NCI-H2227 treated with DMSO at 0.1 percent for 48 hours (cell line): ENCODE results near the gene PML.

ENCODE experiments used
- DNase-seq: peaks from one replicate; lab custom pipeline; 2025; lab: John Stamatoyannopoulos, UW

PML gene

DNA sequence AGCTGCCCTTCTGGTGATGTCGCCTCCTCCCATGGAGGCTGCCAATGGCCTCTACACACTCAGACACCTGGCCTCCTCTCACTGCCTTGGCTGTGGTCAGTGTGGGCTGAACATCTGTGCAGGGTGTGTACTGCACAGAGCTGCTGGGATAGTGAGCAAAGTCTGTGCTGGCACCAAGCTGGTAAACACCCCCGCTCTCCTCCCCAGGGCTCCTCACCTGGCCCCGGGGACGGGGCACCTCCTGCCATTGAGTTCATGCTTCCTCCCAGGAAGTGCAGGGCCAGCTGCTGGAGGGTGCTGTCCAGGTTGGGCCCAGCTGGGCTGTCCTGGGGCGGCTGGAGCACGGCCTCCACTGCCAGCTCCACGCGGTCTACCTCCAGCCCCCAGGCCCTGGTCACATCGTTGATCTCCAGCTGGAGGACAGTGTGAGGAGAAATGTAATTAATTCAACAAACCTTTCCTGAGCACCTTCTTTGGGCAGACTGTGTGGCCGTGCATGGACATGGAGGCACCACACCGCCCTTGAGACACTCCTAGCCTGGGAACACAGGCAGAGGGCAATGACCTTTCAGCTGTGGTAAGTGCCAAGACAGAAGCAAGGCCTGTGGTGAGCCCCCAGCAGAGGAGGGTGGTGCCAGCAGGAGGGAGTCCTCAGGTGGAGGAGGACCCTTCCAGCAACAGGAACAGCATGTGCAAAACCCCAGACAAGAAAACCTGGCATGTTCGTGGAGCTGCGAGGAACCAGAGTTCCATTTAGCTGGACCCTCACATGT lies 9.2 kb upstream of the PML start:
- no peak for DNase-seq

DNA sequence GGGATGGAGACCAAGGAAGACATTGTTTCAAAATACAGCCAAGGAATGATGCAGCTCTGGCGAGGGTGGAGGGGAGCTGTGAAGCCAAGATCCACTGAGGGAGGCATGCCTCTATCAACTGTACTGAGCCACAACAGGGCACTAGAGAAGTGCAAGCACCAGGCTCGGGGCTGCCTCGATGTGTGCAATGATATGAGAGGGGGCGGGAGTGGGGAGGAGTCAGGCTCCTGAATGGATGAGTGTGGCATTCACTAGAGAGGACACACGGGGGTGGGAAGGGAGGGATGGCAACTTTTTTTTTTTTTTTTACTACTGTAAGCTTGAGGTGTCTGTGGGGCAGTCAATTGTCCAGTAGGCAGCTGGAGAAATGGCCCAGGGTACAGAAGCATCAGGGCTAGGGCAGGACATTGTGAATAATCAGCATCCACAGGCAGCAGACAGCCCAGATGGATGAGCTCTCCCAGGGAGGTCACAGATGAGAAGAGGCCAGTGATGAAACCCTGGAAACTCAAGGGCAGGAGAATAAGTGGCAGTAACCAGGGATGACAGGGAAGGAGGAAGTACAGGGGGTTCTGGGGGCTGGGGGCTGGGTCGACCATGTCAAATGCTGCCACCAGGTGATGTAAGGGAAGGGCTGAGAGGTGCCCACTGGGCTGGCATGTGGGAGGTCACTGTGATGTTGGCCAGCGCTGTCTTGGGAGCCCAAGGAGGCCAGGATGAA lies 8.3 kb upstream of the PML start:
- no peak for DNase-seq

DNA sequence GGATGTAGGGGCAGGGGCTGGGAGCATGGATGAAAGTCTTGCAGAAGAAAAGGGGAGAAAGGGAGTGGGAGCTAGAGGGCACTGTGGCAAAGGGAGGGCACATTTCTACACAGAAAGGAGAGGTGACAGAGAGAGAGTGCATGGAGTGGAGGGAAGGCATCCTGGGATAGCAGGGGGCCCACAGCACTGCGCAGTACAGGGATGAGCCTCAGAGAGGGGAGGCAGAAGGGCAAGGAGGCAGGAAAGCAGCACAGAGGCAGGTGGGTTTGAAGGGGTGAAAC lies 7.8 kb upstream of the PML start:
- no peak for DNase-seq

DNA sequence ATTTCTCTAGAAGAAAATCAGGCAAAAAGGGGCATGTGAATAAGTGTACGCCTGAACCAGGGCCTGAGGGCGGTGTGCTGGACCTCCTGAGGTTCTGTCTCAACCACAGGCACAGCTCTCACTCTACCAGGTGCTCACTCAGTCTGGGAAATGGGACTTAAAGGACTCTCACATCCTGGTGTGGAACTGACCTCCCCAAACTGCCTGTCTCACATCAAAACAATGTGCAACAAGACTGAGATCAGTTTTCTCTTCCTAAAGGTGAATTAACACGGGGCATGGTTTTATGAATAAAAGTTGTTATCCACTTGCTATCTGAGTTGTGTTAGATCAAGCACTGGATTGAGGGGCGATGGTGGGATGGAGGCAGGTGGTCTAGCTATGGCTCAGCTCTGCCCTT lies 7.3 kb upstream of the PML start:
- DNase-seq, result no peak

DNA sequence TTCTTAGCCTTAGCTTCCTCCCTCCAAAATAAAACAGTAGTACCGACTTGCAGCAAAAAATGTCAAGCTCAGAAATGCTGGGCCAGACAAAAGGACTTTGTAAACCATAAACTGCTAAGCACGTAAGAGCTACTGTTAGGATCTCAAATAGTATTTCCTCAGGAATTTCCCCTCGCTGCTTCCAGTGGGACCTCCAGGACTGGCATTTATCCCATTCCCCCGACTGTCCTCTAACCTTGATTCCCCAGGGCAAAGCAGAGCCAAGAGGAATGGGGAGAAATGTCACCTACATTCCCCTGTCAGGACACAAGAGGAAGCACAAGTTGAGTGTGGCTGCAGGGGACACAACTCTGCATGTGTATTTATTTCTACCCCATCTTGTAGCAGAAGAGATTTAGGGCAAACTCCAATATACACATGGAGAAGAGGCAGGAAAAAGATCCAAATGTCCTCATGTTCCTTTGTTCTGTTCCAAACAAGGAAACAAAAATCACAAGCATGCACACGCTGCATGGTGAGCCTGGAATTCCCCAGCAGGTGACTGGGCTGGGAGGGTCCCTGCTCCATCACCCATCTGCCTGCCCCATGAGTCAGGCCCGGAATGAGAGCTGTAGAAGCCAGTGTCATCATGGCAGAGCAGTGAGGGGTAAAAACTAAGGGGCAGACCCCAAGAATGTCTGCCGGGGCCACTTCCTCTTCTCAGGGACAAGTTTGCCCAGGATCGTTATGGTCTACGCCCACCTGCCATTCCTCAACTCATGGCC lies 6.7 kb upstream of the PML start:
- no peak for DNase-seq

DNA sequence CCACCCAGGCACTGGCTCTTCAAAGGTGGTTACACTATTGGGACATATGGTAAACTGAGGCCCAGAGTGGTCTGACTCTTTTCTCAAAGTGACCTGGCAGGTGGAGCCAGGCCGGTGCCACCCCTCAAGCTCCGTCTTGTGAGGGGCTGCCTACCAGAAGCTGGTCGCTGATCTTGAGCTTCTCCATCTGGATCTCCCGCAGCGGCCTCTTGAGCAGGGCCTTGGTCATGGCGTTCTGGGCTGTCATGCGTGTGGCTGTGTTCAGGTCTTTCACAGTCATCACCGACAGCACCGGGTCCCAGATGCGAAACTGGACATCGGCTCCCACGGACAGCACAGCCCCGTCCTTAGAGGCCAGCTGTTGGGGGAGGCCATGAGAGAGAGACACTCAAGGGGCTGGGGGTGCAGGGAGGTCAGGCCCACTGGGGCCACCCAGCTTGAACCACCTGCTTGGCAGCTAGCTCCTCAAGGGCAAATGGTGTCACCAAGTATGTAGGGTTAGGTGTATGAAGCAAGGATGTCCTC lies 6.0 kb upstream of the PML start:
- no peak for DNase-seq

DNA sequence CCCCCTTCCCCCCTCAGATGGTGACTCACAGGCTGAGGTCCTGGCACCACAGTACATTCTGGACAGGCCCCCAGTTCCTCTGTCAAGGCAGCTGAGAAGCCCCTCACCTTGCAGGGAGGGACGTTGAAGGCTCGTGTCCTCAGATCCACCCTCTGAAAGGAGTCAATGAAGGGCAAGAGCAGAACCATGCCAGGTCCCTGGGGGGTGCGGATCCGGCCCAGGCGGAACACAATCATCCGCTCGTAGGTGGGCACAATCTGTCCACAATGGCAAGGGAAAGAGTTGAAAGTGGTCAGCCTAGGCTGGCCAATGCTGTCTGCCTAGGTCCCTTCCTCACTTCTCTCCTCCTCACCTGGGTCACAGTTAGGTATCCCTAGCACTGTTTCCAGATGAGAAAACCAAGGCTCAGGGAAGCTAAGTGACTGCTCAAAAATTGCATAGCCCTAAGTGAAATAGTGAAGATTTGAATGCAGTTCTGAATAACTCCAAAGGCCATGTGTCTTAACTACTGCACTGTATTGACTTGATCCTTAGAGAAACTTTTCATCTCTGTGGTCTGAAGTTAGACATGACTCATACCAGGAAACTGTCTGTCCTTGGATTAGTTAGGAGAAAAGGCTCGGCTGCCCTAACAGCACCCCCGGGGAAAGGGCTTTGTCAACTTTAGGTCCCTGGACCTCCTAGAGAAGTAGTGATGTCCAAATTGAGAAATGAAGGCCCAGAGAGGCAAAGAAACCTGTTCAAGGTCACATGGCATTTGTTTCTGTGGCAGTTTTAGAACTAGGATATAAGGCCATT lies 5.3 kb upstream of the PML start:
- DNase-seq, result no peak

DNA sequence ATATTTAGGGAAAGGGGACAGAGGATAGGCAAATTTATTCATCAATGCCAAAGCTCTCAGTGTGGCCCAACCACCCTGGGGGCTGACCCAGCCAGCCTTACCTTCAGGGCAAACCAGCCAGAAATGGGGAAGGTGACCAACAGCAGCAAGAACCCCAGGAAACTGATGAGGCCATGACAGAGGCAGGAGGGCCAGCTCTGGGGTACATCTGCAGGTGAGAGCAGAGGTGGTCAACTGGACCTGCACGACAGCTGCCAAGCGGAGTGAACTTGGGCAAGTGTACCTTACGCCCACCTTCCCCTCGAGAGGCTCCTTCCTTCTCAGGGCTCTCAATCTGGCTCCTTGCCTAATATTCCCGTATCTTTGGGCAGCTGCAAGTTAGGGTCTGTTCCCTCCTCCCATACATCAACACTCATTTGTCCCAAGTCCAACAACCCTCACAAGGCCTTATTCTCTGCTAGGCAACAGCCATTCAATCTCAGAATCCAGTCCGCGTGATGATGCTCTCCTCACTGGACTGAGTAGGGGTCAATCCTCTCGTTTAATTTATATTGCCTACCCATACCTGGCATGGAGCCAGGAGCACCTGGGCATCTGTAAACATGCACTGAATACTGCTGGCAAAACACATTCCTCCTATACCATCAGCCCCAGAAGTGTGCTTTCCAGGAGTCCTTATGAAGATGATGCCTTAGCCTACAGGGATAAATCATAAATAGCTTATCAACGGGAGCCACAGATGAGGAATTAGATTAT lies 4.1 kb upstream of the PML start:
- no peak for DNase-seq

DNA sequence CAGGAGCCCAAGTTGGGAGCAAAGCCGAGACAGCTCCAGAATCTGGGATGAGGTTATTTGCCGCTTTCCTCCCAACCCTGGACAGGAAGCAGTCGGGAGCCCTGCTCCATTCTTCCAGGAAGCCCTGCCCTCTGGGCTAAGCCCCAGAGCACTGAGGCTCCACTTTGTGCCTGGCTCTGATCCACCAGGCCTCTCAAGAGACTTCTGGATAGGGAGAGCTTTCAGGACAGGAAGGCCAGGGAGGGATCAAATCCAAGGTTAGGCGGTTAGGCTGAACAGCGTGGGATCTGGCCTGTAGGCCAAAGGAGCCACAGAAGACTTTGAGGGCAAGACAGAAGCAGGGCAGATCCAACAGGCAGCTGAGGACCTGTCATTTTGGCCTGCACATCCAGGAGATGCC lies 3.3 kb upstream of the PML start:
- DNase-seq, result no peak

DNA sequence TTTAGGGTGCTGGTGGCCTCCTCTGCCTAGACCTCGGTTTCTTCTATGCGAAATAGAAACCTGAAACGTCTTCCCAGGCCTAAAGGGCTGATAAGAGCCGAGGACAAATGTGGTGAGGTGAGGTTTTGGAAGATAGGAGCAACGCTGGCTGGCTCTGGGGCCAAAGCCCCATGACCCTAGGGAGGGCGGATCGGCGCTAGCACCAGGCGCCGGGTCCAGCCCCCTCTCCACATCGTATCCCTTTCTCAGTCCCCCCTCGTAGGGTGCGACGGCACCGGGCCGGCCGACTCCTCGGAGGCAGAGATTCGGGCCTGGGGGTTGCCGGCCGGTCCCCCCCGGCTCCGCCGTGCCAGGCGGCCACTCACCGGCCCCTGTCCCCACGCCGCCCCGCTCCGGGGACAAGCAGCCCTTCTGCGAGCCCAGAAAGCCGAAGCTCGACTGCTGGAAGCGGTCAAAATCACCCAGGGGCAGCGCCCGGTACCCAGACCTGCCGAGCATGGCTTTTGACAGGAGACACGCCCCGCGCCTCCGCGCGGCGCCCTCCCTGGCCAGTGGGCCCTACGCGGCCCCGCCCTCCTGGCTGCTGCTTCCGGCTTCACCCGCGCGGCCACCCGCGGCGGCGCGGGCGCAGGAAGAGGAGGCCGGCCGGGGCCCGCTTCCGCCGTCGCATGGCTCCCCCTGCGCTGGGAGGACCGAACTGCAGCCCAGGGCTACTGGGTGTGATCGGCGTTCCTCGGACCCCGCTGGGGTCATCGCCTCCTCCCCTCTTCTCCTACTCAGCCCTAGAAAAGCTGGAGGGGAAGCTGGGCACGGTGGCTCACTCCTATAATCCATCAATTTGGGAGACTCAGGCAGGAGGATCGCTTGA lies 2.6 kb upstream of the PML start, which contains the start of gene STOML1:
Gene STOML1 (minus strand): TSS at position 570 of the 868 bp plus-strand sequence. CDS start 72 bp downstream, at position 498.
- peak; percentile 71 for DNase-seq

DNA sequence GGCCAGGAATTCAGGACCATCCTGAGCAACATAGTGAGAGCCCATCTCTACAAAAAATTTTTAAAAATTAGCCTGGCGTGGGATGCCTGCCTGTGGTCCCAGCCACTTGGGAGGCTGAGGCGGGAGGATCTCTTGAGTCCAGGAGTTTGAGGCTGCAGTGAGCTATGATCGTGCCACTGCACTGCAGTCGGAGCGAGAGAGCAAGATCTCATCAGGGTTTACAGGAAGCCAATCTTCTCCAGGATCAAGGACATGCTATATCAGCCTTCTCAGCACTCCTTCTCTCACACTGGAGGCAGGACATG lies 2.0 kb upstream of the PML start:
- DNase-seq, result no peak

DNA sequence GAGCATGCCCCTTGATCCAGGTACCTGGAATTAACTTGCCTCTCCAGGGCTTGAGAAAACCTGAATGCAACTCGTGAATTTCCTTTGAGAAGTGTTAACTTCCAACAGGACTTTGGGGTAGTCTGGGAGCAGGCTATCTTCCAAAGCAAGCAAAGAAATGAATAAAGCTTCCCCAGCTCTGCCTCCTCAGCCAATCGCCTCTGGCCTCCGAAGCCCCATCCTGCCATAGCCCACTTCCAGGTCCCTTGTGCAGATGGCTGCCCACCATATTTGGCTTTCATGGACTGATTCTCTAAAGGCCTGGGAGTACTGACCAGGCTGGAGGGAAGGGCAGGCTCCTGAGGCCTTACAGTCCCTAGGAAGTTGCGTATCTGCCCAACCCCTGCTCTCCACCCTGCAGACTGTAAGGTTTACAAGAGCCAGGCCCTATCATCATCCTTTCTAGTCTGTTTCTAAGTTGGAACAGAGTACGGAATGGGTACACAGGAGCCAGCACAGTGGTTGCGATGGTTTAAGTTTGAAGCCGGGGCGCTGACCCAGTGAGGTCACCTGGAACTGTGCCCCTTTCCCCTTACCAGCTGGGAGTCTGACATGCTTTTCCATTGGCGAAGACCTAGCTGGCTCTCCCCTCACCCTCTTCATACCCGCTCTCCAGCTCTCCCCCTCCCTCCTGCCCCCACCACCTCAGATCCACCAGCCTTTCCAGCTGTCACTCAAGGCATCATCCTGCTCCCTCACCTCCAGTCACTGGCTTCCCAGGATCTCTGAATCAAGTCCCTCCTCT lies 1.1 kb upstream of the PML start:
- no peak for DNase-seq

DNA sequence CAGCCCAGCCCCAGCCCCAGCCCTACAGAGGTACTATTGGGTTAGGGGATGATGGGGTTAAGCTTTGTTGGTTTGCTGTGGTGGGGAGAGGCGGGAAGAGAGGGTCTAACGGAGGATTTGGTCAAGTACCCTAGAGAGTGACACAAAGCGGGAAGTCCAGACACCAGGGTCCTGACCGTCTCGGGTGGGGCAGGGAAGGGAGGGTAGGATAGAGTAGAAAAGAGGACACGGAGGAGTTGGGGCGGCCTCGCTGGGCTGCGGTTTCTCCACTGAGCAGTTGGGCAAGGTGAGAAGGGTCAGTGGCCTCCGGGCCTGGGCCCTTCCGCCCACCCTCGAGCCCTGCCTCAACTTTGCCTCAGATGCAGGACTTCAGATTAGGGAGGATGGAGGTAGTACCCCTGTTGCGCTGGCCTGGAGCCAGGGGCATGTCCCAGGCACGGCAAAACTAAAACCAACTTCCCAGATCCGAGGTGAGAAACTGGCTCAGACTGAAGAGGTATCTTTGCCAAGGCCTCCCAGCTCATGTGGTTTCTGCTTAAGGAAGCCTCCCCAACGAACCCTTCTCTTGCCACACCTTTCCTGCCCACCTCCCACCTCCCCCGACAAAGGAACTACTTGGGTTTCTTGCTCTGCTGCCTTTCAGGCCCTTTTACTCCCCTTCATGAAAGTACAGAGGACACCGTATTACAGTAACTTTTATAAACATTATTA lies 551 bp downstream of the PML start:
- no peak for DNase-seq

DNA sequence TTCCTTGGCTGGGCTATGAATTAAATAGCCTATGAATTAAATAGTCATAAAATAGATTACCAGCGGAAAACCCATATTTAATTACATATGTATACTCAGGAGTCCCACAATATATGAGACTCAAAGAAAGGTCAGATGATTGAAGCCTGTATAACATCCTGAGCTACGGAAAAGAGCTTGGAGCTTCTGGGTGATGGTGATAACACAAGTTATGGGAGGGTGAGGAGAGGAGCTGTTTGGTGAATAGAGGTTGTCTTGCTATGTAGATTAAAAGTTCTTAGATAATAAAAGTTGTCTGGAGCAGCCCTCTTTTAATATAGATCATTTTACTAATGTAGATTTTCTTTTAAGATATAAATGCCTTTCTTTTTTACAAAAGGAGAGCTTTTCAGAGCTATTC lies 1.8 kb downstream of the PML start:
- no peak for DNase-seq

DNA sequence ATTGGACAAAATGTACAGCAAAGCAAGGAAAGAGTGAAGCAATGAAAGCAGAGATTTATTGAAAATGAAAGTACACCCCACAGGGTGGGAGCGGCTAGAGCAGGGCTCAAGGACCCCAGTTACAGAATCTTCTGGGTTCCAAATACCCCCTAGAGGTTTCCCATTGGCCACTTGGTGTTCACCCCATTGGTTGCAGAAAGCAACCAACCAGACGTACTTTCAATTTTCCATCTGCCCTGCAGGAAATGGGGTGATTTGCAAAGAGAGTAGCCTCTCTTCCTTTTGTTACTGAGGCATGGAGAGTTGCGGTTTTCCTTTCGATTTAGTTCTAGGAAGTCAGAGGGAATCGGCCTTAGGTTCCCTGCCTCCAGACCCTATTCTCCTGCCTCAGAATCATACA lies 2.4 kb downstream of the PML start:
- DNase-seq, result no peak

DNA sequence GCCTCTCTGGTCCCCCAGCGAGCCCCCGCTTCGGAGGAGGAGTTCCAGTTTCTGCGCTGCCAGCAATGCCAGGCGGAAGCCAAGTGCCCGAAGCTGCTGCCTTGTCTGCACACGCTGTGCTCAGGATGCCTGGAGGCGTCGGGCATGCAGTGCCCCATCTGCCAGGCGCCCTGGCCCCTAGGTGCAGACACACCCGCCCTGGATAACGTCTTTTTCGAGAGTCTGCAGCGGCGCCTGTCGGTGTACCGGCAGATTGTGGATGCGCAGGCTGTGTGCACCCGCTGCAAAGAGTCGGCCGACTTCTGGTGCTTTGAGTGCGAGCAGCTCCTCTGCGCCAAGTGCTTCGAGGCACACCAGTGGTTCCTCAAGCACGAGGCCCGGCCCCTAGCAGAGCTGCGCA lies 3.5 kb downstream of the PML start:
- no peak for DNase-seq

DNA sequence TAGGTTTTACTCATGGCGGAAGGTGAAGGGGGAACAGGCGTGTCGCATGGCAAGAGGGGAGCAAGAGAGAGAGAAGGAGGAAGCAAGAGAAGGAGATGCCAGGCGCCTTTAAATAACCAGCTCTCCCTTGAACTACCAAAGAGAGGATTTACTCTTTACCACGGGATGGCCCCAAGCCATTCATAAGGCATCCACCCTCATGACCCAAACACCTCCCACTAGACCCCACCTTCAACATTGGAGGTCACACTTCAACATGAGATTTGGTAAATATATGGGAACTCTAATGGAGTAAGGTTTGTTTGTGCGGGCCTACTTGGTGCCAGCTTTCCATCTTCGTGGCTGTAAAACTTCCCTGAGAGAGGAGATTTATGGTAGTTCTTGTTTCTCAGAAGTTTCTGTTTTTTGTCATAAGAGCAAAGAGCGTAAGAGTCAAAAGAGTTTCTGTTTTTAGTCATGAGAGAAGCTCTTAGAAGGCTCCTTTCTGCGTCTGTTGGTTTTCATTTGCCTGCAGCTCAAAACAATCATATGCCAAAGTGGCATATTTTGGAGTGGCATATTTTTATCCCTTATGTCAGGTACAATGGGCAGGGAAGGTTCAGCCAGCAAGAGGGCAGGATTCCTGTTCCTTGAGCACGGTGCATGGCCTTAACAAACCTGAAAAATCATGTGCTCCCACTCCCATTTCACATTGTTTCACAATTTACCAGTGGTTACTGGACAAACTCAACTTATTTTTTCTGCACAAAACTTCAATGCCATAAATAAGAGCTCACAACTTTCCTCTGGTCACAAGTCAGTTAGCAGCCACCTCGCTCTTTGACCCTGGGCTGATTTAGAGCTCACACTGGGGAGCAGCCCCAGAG lies 12.5 kb downstream of the PML start:
- no peak for DNase-seq

DNA sequence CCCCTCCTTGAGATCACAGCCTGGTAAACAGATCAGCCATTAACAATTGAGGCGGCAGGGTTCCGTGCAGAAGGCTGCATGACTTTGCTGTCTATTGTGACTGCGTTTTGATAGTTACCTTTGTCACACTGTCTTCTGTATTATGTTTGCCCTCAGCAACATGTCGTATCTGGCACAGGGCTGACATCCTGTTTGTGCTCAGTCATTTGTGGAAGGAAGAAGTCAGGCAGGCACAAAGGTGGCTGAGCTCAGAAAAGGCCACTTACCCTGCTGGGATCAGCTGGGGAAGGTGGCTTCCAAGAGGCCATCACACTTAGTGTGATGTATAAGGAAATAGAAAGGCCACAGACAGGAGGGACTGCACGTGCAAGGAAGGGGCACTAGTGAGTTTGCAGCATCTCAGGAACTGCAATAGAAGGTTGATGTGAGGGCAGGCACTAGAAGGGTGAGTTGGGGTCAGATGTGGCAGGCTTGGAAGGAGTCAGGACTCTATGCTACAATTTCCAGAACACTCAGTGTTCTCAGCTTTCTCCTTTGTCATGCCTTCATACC lies 13.4 kb downstream of the PML start:
- no peak for DNase-seq
